ENCODE data around the gene PLD4.

DNA sequence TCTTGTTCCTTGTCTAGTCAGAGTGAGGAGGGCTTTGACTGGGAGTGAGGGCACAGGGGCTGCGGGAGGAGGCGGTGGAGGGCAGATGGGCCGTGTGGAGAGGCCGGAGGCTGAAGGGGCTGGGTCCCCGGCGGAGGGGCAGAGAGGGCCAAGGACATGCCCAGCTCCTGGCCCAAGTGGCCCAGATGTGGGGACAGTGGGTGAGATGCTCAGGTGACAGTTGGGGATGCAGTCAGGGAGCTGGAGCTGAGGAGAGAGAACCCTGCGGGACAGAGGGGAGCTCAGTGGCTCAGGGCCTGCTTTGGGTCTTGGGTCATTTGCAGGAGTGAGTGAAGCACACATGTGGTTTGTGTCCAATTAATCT lies 26.5 kb upstream of the PLD4 start:
- TF ChIP-seq, protein P1, sequence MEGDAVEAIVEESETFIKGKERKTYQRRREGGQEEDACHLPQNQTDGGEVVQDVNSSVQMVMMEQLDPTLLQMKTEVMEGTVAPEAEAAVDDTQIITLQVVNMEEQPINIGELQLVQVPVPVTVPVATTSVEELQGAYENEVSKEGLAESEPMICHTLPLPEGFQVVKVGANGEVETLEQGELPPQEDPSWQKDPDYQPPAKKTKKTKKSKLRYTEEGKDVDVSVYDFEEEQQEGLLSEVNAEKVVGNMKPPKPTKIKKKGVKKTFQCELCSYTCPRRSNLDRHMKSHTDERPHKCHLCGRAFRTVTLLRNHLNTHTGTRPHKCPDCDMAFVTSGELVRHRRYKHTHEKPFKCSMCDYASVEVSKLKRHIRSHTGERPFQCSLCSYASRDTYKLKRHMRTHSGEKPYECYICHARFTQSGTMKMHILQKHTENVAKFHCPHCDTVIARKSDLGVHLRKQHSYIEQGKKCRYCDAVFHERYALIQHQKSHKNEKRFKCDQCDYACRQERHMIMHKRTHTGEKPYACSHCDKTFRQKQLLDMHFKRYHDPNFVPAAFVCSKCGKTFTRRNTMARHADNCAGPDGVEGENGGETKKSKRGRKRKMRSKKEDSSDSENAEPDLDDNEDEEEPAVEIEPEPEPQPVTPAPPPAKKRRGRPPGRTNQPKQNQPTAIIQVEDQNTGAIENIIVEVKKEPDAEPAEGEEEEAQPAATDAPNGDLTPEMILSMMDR (IDR thresholded peaks at IDR 0.05; ENCODE audit: low read length): no peak
- TF ChIP-seq EZH2 (IDR thresholded peaks at IDR 0.05; ENCODE audit: borderline replicate concordance, low read length): no peak

Measured in OCI-LY1 (cell line).